Choroid plexus epithelial cell (primary cell): ENCODE data around the gene RAI14.
"Not testable (repeated sequence)": the region's sequence is repeated elsewhere in the genome, so short reads cannot be mapped to it uniquely, and the experiment has no call there.

ENCODE experiments used
- DNase-seq: peaks from one replicate; pipeline ENCODE4 v3.0.0-alpha.2; 2010; ENCODE audit warnings: low read depth
- H3K4me3 ChIP-seq: 2 replicates; pipeline ENCODE4 v1.5.1; 2011; ENCODE audit warnings: low read depth, mild to moderate bottlenecking, control low read depth, low read length, moderate library complexity
- TF ChIP-seq, protein P1 (sequence below): conservative IDR thresholded peaks from 2 replicates; pipeline ENCODE4 v1.5.1; 2011; ENCODE audit warnings: low read depth, mild to moderate bottlenecking, control low read depth, inconsistent platforms, low read length, moderate library complexity

RAI14 gene

DNA sequence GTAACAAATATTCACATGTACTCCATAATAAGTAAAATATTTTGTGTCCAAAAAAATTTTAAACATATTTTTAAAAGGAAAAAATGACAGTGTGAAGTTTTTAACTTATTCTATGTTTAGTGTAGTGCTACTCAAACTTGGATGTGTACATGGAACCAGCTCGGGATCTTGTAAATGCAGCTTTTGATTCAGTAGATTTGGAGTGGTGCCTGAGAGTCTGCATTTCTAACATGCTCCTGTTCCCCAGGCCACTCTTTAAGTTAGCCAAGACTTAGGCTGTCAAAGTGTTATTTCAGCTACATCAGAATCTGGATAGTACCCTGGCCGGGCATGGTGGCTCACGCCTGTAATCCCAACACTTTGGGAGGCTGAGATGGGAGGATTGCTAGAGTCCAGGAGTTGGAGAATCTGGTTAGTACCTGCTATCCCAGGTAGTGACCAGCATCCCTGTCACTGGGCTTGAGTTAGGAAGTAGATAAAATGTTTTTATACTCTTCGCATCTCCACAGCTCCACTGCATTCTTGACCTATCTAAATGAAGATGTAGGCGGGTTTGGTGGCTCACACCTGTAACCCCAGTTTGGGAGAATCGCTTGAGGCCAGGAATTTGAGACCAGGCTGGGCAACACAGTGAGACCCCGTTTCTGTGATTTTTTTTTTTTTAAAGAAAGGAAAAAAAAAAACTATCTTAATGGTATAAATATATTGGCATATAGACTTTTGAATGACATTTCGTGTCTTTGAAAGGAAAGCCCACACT lies 122.1 kb downstream of the RAI14 start:
- TF ChIP-seq, protein P1, sequence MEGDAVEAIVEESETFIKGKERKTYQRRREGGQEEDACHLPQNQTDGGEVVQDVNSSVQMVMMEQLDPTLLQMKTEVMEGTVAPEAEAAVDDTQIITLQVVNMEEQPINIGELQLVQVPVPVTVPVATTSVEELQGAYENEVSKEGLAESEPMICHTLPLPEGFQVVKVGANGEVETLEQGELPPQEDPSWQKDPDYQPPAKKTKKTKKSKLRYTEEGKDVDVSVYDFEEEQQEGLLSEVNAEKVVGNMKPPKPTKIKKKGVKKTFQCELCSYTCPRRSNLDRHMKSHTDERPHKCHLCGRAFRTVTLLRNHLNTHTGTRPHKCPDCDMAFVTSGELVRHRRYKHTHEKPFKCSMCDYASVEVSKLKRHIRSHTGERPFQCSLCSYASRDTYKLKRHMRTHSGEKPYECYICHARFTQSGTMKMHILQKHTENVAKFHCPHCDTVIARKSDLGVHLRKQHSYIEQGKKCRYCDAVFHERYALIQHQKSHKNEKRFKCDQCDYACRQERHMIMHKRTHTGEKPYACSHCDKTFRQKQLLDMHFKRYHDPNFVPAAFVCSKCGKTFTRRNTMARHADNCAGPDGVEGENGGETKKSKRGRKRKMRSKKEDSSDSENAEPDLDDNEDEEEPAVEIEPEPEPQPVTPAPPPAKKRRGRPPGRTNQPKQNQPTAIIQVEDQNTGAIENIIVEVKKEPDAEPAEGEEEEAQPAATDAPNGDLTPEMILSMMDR: no peak
- DNase-seq: no peak
- H3K4me3 ChIP-seq: no peak overlapping the region

DNA sequence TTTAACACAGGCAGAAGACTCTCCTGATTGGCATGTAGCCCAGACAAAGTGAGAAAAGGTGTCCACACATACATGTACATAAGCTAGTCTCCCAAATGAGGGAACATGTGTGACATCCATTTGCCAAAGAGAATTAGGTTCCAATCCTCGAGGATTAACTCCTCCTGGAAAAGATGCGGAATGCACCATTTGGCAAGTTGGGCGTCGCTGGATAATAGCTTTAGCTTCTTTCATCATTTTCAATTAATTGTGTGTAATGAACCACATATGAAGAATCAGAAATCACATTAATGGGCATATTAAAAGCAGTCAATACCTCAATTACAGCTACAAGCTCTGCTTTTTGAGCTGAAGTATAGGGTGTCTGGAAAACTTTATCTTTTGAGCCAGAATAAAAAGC lies 127.8 kb downstream of the RAI14 start:
- not testable (repeated sequence) for DNase-seq, H3K4me3 ChIP-seq

DNA sequence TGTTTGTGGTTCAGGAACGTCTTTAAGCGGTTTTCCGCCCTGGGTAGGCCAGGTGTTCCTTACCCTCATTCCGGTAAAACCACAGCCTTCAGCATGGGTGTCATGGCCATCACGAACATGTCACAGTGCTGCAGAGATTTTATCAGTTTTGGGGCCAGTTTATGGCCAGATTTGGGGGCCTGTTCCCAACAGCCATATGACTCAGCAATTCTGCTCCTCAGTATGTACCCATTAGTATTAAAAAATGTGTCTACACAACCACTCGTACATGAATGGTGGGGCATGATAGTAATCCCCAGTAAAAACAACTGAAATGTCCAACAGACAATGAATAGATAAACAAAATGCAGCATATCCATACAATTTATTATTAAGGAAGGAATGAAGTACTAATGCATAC lies 130.9 kb downstream of the RAI14 start:
- no peak for DNase-seq
- H3K4me3 ChIP-seq: no peak overlapping the region
- TF ChIP-seq, protein P1: no peak

DNA sequence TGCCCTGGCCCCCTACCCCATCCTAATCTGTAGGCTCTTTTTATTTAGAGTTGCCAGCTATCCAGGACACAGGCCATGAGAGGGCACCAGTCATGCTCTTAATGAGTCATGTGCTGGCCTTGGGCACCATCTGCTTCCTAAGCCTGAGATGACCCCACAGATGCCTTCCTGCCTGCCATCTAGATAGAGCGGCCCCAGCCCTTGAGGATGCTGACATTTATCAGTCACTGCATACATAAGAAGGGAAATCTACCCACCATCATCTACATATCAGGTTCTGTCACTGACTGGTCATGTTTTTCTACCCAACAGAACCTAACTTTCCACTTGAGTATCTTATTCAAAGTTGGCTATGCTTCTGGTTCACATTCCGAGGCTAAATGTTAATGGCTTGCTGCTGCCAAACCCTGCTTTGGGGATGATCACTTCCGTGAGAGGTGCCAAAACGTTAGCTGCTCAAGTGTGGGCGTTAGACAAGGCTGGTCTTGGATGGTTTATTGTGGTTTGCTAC lies 132.9 kb downstream of the RAI14 start:
- peak; percentile 34 for DNase-seq
- no peak overlapping the region for H3K4me3 ChIP-seq
- TF ChIP-seq, protein P1: no peak

DNA sequence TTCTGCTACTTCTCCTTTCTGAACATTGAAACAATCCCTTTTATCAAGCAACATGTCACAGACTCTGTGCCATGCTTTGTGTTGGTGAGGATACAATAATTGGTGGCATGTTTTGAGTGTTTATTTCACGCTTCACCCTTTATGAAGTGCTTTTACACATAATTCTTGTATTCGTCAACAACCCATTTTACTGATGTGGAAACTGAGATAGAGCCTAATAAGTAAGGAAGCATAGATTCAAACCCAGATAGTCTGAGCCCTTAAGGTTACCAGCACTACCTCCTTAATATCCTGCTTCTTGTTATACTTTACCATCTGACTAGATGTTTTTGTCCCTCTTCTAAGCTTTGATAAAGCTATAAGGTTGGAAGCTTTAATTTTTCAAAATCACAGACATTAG lies 133.5 kb downstream of the RAI14 start:
- no peak for DNase-seq
- H3K4me3 ChIP-seq: no peak overlapping the region
- TF ChIP-seq, protein P1: no peak

DNA sequence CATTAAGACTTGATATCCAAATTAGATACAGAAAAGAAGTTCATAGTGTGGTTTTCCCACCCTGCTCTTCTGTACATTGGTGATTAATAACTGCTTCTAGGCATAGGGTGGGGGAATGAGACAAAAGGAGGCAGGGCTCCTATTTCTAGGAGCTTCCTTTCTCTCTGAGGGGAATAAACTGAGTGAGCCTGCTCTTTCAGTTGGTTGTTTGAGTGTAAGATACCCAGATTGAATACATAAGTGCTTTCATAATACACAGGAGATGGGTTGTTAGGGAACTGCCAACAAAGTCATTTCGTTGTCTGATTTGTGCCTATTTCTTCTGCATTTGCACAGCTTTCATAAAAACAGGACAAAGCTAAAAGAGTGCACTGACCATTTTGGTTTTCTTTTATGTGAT lies 133.9 kb downstream of the RAI14 start:
- H3K4me3 ChIP-seq: no peak overlapping the region
- TF ChIP-seq, protein P1: no peak
- DNase-seq: no peak

DNA sequence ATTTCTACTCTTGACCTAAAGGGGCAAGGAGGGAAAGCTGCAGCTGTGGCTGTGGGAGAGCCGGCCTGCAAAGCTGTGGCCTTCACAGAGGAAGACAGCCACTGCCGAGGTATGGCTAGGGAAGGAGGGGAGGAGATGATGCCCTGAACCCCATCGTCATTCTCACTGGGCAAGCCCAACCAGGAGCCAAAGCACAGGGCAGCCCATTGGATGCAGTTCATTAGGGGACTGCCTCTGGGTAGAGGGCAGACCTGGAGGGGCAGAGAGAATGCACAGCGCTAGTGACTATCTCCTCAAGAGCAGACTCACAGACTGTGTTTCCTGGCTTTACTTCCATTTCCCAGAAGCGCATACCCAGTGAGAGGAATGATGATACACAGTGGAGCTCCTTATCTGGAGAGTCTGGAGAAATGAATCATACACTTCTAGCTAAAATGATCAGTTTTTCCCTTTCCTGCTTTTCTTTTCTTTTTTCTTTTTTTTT lies 135.7 kb downstream of the RAI14 start:
- H3K4me3 ChIP-seq: no peak overlapping the region
- TF ChIP-seq, protein P1: no peak
- peak; percentile 78 for DNase-seq
